Lung microvascular endothelial cell (primary cell): ENCODE measurements around the gene TMEM151B. TPM values are rescaled to one million over a fixed set of nuclear protein-coding genes. Genes with fewer than 3 reads are reported as not detected.

Experiments
- DNase-seq, 2 donors: peaks; one replicate each; pipeline versions ENCODE4 v3.0.0 to v3.0.0-alpha.2; 2010; ENCODE audit warnings: low read depth in 2 of 2
- total RNA-seq: library from RNA; depleted of rRNA; stranded (reverse); fragments of >200 nt; gene quantifications from 2 replicates; pipeline ENCODE4 v1.2.1, GENCODE V29; 2014

The TMEM151B gene
- total RNA-seq, 1 donor from 2014 or later: not detected

DNA sequence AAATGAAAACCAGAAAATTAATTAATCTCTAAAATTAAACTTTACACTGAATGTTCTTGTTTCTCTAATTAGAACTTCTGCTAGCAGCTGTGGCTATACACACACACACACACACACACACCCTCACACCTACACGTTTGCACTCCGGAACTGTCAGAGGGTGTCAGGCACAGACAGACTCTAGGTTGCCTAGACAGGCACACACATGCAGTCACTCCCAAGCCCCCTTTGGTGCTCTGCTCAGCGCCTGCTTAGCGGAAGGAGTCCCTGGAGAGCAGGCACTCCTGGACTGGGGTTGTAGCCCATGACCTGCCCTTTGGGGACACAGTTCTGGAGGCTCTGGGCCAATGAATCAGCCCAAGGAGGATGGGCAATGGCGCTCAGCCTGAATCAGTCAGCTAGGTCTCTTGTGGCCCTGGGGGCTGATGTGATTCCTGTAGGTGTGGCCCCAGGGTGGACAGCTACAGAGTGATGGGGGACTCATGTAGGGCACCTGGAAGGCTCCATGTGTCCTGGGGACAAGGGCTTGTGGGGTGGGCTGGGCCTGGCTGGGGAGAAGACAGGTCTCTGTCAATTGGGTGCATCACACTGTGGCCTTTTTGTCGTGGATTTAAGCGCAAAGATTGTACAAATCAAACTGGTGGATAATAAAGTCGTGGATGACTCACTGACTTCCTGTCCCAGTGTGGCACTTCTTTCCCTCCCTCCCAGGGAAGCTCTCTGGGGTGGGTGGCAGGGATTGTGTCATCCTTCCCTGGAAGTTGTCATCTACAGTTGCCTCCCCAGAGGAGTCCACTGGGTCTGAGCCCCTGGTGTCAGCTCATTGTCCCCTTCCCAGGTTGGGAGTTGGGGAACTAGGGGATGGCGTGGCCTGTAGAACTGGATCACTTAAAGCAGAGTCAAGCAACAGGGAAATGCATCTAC, 8.8 kb downstream of the TMEM151B start:
- DNase-seq: no peak

DNA sequence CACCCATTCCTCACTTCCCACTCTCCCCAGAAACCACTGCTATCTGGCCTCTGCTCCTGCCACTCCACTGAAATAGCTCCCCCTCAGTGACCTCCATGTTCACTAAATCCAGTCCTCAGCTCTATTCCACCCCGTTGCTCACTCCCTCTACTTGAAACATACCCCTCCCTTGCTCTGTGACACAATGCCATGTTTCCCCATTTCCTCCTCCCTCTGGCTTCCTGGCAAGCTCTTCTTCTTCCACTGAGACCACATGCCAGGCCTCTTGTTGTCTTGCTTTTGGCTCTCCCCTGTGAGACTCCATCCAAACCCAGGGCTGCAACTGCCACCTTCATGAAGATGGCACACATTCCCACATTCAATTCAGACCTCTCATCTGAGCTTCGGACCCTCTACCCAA, 13.9 kb downstream of the TMEM151B start:
- no peak for DNase-seq

DNA sequence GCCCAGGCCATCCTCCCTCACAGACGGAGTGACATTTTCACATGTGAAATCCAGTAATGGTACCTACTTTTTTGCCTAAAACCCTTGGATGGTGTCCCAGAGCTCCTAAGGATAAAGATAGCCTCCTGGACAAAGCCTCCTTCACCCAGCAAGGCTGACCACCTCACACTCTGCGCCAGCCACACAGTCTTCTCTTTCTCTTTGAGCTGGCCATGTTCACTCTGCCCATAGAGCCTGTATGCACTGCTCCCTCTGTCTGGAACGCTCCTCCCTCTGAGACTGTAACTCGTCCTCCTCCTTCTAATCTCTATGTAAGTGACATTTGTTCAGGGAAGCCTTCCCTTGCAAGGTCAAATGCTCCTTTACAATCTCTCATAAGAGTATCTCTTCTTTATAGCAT, 14.6 kb downstream of the TMEM151B start:
- DNase-seq: no peak

- DNase-seq: peak; percentile 42 to 43
Measured at GRCh38 chr6:44285552-44286284, 15.5 kb downstream of the TMEM151B start.

DNA sequence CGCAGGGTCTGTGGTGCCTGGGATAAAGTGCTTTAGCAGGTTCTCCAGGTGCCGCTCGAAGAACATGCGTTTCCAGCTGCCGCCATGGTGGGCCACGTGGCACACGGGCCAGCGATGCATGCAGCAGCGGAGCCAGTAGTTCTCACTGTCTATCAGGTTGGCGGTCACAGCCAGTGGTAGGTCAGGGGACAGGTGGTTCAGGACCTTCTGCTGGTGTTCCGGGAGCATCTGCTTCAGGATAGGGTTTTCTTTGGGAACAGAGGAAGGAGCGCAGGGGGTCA, 16.0 kb downstream of the TMEM151B start:
- no peak for DNase-seq

DNA sequence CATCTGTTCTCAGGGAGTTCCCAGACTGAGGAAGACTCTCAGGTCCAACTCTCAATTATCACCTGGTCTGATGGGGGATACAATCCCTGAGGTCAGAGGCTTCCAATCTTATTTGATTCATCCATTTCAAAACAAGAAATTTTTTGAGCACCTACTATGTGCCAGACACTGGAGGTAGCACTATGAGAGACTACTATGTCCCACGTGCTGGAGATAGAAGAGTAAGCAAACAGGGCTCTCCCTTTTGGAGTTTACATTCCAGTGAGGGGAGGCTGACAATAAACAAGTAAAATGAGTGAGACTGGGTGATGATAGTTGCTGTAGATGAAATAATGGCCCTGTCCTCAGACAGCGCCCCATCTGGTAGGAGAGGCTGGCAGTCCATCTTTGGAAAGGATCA, 16.5 kb downstream of the TMEM151B start:
- no peak for DNase-seq

DNA sequence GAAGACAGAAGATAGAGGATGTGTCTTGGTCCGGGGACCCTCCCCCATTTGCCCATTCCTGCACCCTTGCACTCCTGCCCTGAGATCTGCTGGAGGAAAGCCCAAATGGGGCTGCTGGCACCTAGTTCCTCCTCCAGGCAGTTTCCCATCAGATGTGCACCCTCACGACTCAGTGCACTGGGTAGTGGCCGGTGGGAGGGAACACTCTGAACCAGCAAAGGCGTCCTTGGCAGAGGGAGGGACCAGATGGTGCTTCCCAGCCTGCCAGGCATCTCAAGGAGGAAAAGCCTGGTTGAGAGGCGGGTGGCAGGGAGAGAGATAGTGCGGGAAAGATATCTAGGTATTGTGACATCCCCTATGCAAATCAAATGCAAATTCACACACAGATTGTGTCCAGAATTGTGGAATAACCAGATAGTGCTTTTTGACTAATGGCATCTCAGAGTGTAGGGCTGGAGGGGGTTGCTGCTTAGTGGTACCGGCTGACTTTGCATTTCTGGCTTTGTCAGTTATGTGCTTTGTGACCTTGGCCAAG, 19.5 kb downstream of the TMEM151B start:
- DNase-seq: no peak

GRCh38 chr6:44291841-44292240, 21.6 kb downstream of the TMEM151B start:
- no peak for DNase-seq

DNA sequence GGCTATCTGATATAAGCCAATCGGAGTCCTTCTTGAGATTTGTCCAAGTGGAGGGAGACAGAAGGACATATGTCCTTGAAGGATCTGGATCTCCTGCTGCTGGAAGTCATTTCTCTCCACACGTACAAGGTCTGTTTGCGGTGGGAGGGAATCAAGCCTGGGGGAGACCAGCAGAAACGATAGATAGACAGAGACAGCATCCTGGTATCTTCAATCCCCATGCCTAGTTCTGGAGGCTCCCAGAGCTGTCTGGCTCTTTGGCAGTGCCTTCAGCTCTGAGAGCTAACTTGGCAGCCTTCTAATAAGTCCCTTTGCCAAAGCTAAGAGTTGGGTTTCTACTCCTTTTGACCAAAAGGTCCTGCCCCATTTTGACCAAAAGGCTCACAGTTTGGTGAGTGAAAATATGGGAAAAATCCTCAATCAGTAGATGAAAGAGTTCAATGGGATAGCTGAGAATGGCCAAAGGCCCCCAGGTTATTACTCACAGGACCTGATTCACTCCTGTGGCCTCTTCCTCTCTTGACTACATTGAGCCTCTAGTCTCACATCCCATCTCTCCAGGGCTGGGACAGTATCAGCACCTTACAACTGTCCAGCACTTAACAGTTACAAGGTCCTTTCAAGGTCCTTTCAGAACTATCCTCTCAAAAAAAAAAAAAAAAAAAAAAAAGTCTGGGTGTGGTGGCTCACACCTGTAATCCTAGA, 22.6 kb downstream of the TMEM151B start:
- DNase-seq: no peak

DNA sequence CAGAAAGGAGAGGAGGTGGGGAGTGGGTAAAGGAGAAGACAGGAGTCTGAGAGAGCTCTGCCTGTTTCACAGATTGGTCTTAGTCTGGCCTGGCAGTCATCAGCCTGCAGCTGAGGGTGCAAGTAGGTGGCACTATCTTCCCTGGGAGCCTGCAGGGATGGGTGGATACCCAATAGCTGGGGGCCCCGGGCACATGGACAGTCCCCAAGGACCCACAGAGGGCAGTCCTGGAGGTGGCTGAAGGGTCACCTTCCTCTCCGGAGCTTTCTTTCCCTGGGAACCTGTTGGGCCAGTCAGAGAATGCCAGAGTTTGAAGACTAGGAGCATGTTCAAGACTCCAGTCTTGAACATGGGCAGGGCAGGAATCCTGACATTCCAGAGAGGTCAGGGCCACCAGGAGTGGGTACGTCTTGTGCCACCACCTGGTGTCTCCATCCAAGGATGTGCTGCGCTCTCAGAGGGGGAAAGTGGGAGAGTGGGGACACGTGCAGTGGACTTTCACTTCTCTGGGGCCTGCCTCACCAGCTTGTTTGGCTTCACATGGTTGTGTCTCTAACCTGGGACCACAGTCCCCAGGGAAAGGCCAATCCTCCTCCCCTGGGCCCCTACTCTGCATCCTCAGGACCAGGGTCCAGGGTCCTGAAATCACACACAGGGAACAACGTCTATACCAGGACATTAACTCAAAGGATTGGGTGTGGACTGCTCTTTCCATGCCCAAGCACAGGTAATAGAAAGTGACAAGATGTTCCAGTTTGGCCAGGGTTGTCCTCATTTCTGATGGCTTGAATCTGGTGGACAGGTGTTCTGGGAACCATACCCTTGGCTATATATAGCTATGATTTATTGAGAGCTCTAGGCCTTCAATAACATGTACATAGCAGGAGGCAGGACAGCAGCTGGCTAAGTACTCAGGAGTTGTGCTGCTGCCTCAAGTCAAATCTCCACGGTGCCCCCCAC, 24.9 kb downstream of the TMEM151B start:
- DNase-seq: no peak

- peak; percentile 38 to 59 for DNase-seq
Measured at GRCh38 chr6:44297063-44298038, 27.1 kb downstream of the TMEM151B start.

DNA sequence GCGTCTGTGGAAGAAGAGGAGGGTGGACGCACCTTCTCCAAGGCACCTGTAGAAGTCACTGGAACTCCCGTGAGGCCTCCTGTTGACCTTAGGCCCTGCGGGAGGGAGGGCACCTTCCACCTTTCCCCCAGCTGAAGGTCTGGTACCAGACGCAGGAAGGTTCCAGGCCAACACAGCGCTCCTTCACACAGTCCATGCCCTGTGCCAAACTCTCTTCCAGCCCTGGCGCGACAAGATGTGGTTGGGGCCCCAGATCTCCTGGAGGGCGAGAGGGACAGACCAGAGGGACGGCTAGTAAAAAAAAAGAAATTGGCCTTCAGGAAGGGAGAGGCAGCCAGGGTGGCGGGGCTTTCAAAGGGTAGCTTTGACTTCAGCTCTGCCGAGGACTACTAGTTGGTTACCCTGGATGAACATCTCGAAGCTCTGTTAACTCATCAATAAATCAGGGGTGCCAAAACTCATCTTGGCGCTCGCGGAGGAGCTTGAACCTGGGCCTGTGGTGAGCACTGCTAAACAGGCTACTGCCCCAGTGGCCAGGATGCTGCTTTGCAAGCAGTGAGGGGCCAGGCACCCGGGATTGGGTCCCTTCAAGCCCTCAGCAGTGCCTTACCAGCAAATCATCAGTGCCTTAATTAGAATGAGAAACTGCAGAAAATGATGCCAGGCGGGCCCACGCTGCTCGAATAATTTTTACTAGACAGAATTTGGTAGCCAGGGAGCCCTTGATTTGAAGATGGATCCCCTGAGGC, 28.0 kb downstream of the TMEM151B start:
- no peak for DNase-seq

- no peak for DNase-seq
Measured at GRCh38 chr6:44298864-44299263, 28.6 kb downstream of the TMEM151B start.

GRCh38 chr6:44300292-44300823, 30.1 kb downstream of the TMEM151B start:
- DNase-seq: no peak

GRCh38 chr6:44301106-44301505, 30.9 kb downstream of the TMEM151B start:
- DNase-seq: no peak

DNA sequence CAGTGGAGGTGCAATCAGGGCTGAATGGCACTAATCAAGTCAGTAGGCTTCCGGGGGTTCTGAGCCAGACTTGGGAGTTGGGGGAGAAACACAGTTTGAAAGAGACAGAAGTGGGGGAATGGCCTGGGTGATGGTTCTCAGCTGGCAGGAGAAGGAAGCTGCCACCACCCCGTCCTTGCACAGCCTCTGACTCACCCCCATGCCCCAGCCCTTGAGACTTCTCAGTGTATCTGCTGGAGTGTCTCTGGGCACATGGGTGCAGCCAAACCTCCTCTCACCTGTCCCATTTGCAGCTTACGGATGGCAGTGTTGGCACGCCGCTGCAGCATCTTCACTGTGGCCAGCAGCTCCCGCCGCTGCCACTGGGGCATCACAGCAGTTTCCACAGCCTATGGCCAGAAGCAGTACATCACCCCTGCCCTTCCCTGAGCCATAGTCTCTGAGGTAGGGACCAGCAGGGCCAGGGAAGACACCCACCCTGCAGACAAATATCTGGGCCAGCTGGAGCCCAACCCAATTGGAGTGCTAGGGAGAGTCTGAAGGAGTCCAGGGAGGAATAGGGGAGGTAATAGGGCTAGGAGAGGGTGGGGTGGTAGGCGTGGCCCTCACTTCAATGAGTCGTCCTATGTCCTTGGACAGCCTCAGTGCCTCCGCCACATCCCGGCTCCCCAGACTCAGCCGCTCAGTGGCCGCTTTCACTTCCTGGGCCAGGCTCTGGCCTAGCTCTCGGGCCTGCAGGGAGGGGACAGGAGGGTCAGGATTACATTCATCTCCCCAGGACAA, 31.7 kb downstream of the TMEM151B start:
- no peak for DNase-seq

DNA sequence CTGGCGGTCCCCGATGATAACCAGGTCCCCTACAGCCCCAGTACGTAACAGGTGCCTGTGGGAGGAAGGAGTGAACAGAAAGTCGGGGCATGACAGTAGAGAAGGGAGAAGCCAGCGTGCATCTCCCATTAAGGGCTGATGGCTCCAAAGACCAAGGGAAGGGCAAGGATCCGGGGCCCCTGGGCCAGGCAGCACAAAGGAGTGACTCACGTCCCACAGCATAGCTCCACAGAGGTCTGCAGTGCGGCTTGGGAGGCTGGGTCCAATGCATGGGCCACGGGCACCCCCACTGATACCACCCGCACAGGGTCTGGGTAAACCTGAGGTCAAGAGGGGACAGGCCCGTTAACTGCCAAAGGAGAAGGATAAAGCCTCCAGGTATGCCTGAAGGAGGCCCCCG, 32.6 kb downstream of the TMEM151B start:
- DNase-seq: no peak

- DNase-seq: no peak
Measured at GRCh38 chr6:44303842-44304241, 33.6 kb downstream of the TMEM151B start.
